Ishikawa (cell line): Measurements from ENCODE around the gene AUTS2.

ENCODE experiments used
- CEBPB ChIP-seq: IDR thresholded peaks from 2 replicates; pipeline ENCODE4 v1.6.1; 2012
- CREB1 ChIP-seq: IDR thresholded peaks from 2 replicates; pipeline ENCODE4 v1.6.1; 2012; ENCODE audit warnings: low read depth
- EGR1 ChIP-seq: IDR thresholded peaks from 2 replicates; pipeline ENCODE4 v1.6.1; 2012
- EP300 ChIP-seq: IDR thresholded peaks from 2 replicates; pipeline ENCODE4 v1.6.1; 2012; ENCODE audit warnings: borderline replicate concordance
- FOXM1 ChIP-seq: IDR thresholded peaks from 2 replicates; pipeline ENCODE4 v1.6.1; 2012; ENCODE audit warnings: low read depth, borderline replicate concordance
- NFIC ChIP-seq: IDR thresholded peaks from 2 replicates; pipeline ENCODE4 v1.6.1; 2012
- RAD21 ChIP-seq: IDR thresholded peaks from 2 replicates; pipeline ENCODE4 v1.6.1; 2012; ENCODE audit warnings: low read depth
- TAF1 ChIP-seq: IDR thresholded peaks from 2 replicates; pipeline ENCODE4 v1.6.1; 2012; ENCODE audit warnings: low read depth, mild to moderate bottlenecking
- TCF12 ChIP-seq: IDR thresholded peaks from 2 replicates; pipeline ENCODE4 v1.6.1; 2012; ENCODE audit warnings: low read depth
- TEAD4 ChIP-seq: IDR thresholded peaks from 2 replicates; pipeline ENCODE4 v1.6.1; 2012
- YY1 ChIP-seq: IDR thresholded peaks from 2 replicates; pipeline ENCODE4 v1.6.1; 2012; ENCODE audit warnings: low read depth
- ZBTB7A ChIP-seq: IDR thresholded peaks from 2 replicates; pipeline ENCODE4 v1.6.1; 2012; ENCODE audit warnings: low read depth
- TF ChIP-seq, protein P1 (sequence below): IDR thresholded peaks from 2 replicates; pipeline ENCODE4 v1.6.1; 2012
- TF ChIP-seq, protein P2 (sequence below): IDR thresholded peaks from 2 replicates; pipeline ENCODE4 v1.6.1; 2012
- TF ChIP-seq, protein P3 (sequence below): IDR thresholded peaks from 2 replicates; pipeline ENCODE4 v1.6.1; 2012; ENCODE audit warnings: low read depth, mild to moderate bottlenecking

AUTS2 gene

DNA sequence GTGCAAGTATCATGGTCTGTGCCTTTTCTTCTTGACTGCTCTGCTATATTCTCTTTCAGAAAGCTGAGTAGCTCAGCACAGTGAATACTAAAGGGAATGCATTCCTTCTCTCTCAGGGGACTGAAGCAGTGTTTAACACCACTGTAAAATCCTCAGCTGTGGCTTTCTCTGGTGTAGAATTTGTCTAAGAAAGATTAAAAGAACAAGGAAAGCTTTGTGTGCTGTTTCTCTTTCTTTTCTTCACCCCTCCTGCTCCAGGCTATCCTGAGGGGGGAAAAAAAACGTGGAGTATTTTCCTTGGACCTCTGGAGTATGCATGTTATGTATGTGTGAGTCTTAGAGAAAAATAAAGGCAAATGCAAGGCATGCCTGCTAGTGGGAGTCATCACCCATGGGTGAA, 383.9 kb downstream of the AUTS2 start:
- TF ChIP-seq YY1 (no peak), TCF12 (no peak), TAF1 (no peak), FOXM1 (no peak), NFIC (no peak), RAD21 (no peak)
- TF ChIP-seq, protein P1, sequence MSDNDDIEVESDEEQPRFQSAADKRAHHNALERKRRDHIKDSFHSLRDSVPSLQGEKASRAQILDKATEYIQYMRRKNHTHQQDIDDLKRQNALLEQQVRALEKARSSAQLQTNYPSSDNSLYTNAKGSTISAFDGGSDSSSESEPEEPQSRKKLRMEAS, result no peak

DNA sequence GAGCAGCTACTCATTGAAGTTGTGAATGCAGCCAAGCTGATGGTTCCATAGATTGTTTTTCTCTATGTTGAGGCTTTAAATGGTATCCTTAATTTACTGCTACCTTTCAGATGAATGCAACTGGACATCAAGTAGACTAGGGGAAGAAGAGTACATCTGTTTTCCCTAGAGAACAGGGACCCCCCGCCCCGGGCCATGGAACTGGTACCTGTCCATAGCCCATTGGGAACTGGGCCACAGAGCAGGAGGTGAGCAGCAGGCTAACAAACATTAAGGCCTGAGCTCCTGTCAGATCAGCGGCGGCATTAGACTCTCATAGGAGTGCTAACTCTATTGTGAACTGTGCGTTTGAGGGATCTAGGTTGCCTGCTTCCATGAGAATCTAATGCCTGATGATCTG, 391.3 kb downstream of the AUTS2 start:
- TF ChIP-seq CEBPB, result no peak
- TF ChIP-seq, protein P2, sequence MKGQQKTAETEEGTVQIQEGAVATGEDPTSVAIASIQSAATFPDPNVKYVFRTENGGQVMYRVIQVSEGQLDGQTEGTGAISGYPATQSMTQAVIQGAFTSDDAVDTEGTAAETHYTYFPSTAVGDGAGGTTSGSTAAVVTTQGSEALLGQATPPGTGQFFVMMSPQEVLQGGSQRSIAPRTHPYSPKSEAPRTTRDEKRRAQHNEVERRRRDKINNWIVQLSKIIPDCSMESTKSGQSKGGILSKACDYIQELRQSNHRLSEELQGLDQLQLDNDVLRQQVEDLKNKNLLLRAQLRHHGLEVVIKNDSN, result no peak
- TF ChIP-seq EP300, result no peak
- TF ChIP-seq, protein P3, sequence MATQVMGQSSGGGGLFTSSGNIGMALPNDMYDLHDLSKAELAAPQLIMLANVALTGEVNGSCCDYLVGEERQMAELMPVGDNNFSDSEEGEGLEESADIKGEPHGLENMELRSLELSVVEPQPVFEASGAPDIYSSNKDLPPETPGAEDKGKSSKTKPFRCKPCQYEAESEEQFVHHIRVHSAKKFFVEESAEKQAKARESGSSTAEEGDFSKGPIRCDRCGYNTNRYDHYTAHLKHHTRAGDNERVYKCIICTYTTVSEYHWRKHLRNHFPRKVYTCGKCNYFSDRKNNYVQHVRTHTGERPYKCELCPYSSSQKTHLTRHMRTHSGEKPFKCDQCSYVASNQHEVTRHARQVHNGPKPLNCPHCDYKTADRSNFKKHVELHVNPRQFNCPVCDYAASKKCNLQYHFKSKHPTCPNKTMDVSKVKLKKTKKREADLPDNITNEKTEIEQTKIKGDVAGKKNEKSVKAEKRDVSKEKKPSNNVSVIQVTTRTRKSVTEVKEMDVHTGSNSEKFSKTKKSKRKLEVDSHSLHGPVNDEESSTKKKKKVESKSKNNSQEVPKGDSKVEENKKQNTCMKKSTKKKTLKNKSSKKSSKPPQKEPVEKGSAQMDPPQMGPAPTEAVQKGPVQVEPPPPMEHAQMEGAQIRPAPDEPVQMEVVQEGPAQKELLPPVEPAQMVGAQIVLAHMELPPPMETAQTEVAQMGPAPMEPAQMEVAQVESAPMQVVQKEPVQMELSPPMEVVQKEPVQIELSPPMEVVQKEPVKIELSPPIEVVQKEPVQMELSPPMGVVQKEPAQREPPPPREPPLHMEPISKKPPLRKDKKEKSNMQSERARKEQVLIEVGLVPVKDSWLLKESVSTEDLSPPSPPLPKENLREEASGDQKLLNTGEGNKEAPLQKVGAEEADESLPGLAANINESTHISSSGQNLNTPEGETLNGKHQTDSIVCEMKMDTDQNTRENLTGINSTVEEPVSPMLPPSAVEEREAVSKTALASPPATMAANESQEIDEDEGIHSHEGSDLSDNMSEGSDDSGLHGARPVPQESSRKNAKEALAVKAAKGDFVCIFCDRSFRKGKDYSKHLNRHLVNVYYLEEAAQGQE, result no peak
- no peak for TF ChIP-seq TEAD4
- TF ChIP-seq TCF12, result no peak
- no peak for TF ChIP-seq FOXM1
- no peak for TF ChIP-seq YY1
- no peak for TF ChIP-seq RAD21
- TF ChIP-seq NFIC, result no peak
- no peak for TF ChIP-seq ZBTB7A
- TF ChIP-seq, protein P1, result no peak
- no peak for TF ChIP-seq EGR1
- no peak for TF ChIP-seq TAF1
- TF ChIP-seq CREB1, result no peak

DNA sequence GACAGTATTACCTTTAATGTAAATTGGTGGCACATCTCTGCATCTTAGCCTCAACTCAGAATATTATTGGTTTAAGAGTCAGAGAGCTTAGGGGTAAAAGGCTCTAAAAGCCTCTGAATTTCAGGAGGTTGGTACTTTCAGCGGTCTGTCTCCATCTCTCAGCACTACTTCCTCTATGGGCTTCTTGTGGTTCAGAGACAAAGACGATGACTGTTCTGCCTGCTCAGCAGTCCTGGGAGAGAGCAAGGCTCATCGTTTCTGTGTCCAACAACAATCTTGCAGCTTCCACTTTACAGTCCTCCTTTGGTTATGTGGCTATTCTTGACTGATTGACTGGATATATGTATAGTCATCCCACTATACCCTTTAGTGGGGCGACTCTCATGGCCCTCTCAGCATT, 394.7 kb downstream of the AUTS2 start:
- TF ChIP-seq TEAD4 (no peak), NFIC (no peak), CEBPB (no peak), RAD21 (no peak), TAF1 (no peak), YY1 (no peak), FOXM1 (no peak), ZBTB7A (no peak), EP300 (no peak), CREB1 (no peak), EGR1 (no peak), TCF12 (no peak)
- TF ChIP-seq, protein P1, result no peak
- TF ChIP-seq, protein P2, result no peak
- TF ChIP-seq, protein P3, result no peak

DNA sequence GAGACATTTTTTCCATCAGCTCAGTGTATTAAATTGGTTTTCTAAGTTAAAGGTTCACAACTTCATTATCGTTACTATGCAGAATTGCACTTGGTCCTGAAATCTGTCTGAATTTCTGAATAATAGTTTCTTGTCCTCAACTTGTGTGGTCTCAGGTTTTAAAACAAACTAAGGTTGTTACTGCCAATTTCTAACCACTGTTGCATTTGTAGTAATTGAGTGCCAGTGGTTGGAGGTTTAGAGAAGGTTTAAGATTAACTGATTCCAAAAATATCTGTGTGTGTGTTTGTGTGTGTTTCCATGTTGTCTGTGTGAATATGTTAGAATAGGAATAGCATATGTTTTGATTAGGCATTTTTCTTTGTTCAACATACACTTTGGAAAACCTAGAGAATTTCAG, 395.9 kb downstream of the AUTS2 start:
- TF ChIP-seq, protein P3, result no peak
- TF ChIP-seq RAD21 (no peak), TEAD4 (no peak), CREB1 (no peak), ZBTB7A (no peak), EP300 (no peak), NFIC (no peak), TAF1 (no peak), FOXM1 (no peak), CEBPB (no peak), YY1 (no peak), TCF12 (no peak), EGR1 (no peak)
- TF ChIP-seq, protein P1, result no peak
- TF ChIP-seq, protein P2, result no peak
